Stimulated activated CD8-positive, alpha-beta memory T cell treated with anti-CD3 and anti-CD28 coated beads, Interleukin-4, amount 100 ng/mL, for 24 hours (primary cell): ENCODE measurements around the gene ZDHHC14.
"Not testable (repeated sequence)": the region's sequence is repeated elsewhere in the genome, so short reads cannot be mapped to it uniquely, and the experiment has no call there.

Experiments used
- DNase-seq: peaks from one replicate; pipeline ENCODE4 v3.0.0-alpha.2; 2020; ENCODE audit warnings: low read depth

Gene ZDHHC14

DNA sequence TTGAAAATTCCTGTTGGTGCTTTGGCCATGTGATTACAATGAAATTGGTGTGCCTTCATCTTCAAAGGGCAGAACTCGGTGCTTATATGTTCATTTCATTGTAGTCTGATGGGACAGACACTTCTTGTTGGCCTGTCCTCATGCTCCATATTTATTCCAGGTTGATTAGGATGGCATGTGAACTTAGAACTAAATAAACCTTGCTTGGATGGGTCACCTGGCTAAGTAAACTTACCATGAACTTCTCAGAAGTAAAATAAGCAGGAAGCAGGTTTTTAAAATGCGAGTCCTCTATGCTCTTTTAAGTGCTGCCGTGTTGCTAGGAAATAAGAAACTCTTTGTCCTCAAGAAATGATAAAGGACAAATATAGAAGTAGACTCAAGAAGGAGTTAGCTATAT lies 26.7 kb downstream of the ZDHHC14 start:
- no peak for DNase-seq

DNA sequence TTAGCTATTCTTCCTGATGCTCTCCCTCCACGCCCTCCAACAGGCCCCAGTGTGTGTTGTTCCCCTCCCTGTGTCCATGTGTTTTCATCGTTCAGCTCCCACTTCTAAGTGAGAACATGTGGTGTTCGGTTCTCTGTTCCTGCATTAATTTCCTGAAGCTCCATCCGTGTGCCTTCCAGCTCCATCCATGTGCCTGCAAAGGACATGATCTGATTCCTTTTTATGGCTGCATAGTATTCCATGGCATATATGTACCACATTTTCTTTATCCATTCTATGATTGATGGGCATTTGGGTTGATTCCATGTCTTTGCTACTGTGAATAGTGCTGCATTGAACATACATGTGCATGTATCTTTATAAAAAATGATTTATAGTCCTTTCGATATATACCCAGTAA lies 27.4 kb downstream of the ZDHHC14 start:
- DNase-seq: not testable (repeated sequence)

DNA sequence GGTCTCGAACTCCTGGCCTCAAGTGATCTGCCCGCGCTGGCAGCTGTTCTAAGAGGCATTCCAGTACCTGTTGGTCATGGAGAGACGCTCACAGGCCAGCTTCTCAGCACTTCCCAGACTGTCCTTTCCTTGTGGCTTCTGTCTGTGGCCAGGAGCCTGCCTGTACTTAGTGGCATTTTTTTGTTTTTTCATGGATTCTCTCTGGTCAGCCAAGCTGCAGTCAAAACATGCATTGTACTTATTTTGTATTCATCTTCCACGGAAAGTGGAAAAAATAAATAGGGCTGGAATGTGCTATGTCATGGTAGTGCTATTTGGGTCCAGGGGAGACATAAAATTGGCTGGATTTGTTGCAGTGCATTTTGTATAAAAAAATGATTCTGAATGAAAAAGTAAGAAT lies 29.1 kb downstream of the ZDHHC14 start:
- no peak for DNase-seq

DNA sequence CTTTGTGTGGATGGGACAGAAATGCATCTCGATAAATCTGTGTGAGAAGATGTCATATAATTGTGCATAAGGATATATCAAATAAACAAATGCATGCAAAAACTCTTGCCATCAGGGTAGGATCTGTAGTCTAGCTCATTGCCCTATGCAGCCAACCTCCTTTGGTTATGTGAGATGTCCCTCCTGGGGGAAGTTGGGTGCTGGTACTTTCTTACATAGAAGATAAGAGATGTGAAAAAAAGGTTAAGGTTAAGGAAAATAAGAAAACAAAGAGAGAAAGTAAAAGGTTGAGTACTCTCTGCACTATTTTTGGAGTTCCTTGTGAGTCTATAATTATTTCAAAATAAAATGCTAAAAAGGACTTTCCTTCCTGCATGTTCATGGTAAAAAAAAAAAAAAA lies 30.4 kb downstream of the ZDHHC14 start:
- DNase-seq: no peak

DNA sequence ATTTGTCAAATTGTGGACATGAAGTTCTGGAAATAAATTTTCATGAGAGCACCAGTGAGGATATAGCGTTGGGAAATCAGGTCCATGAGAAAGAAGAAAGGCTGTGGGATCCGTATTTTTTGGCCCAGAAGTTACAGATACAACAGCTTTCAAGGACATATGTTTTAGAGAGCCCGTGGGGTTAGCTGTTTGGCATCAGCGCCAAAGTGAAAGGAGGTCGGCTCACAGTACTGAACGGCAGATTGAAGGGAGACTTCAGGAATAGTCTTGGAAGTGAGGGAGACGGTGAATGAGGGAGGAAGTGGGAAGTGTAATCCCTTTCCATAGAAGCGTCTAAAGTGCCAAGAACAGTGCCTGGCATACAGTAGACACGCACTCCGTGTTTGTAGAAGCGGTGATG lies 31.8 kb downstream of the ZDHHC14 start:
- DNase-seq: no peak

DNA sequence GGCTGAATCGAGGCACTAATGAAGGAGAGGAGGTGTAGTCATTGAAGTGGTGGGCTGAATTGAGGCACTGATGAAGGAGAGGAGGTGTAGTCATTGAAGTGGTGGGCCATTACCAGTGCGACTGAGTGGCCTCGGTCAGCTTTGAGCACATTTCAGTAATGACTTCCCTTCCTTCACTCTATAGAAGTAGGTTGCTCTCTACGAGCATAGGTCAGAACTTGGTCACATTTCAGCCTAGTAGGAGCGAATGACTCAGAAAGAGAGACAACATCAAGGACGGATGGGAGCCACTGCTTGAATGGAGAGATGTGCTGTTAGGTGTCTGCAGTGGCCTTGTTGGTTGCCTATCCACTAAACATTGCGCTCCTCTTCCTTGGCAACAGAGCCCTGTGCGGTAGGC lies 39.5 kb downstream of the ZDHHC14 start:
- no peak for DNase-seq

DNA sequence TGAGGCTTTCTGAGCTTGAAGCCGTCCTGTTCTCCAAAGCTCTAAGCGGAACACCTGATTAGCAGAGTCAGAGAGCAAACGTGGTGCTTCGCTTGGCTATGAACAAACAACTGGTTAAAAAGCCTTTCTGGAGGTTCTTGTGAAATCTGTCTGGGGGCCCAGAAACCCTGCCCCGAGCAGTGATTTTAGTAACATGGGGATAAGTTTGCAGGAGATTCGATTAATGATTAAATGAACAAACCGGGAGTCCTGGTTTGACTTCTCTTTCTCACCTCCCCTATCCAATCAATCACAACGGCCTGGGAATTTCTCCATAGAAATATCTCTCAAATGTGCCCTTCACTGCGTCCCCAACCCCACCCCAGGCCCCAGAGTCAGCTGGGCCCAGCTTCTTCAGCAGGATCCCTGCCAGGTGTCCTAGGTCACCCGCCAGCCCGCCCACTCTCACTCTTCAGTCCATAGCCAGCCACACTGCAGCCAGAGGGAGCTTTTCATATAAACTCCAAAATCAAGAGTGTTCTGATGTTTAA lies 43.6 kb downstream of the ZDHHC14 start:
- DNase-seq: no peak

DNA sequence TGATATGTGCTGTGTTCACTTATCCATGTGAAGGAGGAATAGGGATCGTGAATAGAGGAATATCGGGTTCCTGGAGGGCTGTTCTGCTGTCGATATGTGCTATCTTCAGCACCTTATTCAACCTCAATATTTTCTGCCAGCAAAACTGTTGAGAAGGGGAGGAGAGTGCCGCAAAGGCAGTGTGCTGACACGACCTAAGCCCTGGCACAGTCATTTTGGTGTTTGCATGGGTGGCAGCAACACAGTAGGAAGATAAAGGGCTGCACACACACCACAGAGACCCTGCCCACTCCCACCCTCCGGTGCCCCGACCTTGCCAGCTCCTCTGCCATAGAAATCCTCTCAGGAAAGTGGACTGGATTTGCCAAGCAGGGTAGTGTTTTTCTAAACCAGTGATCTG lies 47.0 kb downstream of the ZDHHC14 start:
- no peak for DNase-seq

DNA sequence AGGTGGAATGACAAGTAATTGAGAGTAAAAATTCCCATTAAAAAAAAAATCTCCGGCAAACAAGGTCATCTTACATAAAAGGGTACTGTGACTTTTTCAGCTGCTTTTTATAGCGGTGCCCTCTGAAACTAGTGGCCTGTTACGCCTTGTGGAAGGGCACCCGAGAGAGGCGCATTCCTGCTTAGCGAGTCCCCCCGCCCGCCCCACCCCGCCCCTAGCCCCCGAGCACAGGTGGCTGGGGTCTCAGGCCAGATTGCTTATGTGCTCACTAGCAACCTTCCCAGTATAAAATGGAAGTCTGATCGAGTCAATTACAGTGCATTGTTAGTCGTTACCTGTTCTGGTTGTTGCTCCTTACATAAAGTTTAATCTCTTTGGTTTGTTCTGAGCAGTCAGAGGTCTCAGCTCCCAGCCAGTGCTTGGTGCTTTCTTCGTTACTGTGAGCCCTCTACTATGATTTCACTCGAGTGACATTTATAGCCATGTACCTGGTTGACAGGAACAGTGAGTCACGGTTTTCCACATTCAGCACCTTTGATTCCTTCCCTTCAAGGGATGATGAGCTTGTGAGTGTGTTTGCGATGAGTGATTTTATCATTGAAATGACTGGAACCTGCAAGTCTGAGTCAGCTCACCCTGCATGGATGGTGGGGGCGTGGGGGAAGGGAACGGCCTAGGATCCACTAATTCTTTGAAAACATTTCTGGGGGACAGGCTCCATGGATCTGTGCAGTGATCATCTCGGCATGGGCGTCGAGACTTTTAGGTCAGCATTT lies 47.6 kb downstream of the ZDHHC14 start:
- DNase-seq: peak; percentile 31

DNA sequence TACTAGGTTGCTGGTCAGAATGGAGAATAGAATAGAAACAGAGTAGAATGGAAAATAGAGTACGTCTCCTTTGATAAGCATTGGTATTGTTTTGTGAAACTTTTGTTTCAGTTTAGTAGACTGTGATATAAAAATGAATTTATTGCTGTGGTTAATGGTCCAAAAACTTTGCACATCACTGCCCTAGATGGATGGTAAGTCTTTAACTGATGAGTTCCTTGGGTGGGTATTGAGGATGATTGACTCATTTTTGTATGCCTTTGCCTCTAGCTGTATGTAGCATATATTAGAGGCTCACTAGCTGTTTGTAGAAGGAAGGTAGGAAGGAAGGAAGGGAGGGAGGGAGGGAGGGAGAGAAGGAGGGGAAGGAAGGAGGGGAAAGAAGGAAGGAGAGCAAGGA lies 48.3 kb downstream of the ZDHHC14 start:
- DNase-seq: no peak

DNA sequence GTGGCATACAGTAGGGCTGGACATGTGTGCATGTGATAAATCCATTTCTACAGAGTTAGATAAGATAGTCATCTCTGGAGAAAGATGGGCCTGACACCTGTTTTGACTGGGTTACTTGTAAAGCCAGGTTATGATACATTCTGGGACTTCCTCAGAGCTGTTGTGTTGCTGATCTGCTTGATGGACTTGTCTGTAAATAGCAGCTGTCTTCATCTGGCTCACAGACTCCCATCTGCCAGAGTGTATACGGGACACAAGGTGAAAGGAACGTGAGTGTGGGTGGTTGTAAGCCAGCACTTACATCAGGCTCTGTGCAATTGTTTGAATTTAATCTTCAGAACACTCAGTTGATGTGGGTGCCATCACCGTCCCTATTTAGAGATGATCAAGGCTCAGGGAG lies 49.8 kb downstream of the ZDHHC14 start:
- no peak for DNase-seq

DNA sequence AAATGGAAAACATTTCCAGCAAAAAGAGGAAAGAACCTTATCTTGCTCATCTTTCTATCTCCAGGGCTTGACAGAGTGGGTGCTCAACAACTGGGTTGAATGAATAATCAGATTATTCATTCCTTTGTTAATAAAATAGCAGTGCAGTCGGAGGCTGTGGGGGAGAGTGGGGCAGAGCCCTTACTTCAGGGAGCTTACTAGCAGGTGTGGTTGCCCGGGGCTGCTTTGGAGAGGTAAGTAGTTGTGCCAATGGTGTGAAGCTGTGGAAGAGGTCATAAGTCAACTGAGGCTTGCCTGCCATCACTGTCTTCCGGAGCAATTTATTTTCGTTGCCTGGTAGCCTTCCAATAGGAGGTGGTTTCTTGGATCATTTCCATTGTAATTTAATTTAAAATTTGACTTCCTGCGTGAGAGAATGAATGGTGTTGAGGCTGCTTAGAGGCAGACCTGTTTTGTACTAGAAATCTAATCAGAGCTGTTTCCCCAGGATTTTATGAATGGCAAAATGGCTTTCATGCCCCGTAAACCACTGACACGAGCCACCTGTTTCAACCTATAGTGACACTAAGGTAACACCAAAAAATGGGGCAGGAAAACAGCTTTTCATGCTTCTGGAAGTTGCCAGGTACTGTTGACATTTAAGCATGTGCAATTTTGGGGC lies 51.4 kb downstream of the ZDHHC14 start:
- DNase-seq: no peak

DNA sequence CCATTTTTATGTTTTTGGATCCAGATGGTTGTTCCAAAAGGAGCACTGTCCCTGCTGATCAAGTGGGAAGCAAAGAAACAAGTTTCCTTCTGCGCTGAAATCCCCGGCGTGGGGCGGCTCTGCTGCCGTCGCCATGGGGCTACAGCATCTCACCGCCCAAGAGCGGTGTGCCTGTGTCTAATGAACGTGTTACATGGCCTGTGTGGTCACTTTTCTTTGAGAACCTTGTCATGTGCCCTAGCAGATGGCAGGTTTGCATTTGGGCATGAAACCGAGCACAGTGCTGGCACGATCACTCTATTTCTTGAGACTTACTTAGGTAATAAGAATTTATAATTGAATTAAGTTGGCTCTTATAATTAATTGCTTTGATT lies 51.9 kb downstream of the ZDHHC14 start:
- DNase-seq: no peak

DNA sequence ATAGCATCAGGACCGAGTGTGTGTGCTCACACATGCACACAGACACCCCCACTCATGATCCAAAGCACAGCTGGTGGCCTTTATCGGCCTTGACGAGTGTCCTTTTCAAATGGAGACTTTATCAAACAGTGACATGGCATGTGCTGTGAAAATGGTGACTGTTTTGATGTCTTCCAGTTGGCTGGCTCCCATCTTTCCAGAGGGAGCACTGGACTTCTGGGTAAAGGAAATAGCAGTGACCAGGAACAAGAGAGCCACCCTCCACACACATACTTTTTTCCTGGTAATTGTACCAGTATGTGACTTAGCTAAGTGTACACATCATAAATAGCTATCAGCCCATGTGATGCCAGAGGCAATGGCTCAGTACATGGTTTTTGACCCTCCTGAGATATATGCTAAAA lies 52.7 kb downstream of the ZDHHC14 start:
- DNase-seq: no peak

DNA sequence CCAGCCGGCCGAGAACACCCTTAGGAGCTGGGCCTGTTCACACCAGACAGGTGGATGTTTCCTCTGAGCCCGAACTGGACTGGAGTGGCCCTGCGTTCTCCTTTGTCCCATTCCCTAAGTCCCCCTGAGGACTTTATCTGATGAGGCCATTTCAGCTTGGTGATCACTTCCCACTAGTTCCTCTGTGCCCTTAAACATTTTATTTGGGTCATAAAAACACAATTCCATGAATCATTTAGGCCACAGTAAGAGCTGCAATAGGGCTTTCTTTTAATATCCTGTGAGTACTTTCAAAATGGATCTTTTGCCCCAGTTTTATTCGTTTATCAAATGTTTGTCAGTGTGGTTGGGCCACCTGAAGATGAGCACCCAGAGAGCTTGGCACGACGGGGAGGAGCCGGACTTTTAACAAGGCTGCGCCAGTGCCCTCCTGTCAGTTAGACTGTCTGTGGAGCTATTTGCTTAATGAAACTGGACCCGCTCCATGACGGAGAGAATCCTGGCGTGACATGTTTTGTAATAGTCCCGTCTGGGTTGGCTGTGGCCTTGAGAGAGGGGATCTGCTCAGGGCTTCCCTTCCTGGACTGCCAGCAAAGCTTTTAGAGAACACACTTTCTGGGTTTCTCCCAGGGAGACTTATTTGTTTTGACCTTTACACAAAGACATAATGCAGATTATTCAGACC lies 53.5 kb downstream of the ZDHHC14 start:
- DNase-seq: no peak

DNA sequence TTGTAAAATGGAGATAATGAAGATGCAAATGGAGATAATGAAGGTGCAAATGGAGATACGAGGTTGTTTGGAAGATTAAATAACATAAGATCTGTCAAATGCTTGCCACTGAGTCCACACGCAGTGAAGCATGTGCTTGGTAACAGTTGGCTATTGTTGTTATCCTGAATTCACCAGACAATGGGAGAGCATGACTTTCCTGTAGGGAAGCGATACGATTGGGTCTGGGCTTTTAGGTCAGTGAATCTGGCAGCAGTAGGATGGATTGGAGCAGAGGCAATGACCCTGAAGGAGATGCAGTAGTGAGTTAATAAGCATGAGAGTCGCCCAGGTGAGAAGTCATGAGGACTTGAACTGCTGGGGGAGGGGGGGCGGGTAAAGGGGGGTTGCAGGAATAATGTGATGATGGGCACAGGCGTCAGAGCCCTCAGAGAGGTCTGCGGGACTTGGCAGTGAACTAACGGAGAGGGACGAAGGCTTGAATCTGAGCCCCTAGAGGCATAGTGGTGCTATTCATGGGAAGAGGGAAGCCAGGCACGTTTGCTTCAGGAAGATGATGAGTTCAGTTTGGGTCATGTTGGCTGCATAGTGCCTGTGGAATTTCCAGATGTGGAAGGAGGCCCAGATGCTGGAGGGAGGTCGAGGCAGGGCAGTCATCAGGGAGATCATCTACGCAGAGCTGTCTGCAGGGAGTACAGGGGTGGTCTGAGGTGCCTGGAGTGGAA lies 55.4 kb downstream of the ZDHHC14 start:
- DNase-seq: no peak

DNA sequence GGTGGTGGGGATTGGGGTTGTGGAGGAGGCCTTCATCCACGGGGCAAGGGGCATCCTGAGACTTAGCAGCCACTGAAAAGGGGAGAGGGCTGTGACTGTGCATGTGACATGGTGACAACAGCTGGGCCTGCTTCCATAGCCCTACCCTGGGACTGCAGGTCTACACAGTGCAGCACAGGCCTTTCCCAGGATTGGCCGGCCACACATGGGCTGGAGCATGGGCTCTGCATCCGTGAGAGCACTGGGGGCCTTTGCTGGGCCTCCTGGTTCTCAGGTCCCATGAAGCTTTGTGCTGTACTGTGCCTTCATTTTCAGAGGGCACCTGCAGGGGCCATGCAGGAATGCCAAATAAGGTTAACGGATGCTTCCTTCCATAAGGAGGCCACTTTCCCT lies 56.0 kb downstream of the ZDHHC14 start:
- no peak for DNase-seq

DNA sequence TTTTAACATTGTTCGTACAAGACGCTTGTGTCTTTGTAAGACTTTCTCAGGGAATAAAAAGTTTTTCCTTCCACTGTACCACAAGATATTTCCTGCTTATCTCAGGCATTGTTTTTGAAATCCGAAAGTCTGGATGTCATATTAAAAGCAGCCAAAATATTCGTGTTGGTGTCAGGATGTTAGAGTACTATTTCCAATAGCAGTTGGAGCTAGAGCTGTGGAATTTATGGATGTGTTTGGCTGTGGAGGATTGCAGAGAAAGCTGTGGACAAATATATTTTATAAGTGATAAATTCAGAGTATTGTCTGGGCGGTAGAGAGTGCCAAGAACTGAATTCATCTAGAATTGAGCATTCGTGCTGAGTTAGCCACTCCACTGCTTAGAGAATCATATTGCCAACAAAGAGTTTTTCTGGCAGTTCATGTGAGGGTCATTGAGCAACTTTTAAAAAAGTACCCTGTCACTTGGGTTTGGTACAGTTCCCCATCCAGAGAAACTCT lies 57.7 kb downstream of the ZDHHC14 start:
- DNase-seq: no peak

DNA sequence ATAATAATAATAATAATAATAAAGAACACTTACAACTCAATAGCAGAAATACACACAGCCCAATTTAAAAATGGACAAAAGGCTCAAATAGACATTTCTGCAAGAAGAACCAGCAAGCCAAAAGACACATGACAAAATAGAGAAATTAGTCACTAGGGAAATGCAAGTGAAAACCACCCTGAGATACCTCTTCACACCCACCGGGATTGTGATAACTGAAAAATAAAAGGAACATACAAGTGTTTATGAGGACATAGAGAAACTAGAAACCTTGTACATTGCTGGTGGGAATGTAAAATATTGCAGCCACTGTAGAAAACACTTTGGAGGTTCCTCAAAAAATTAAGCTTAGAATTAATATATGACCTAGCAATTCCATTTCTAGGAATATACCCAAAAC lies 59.2 kb downstream of the ZDHHC14 start:
- DNase-seq: no peak

DNA sequence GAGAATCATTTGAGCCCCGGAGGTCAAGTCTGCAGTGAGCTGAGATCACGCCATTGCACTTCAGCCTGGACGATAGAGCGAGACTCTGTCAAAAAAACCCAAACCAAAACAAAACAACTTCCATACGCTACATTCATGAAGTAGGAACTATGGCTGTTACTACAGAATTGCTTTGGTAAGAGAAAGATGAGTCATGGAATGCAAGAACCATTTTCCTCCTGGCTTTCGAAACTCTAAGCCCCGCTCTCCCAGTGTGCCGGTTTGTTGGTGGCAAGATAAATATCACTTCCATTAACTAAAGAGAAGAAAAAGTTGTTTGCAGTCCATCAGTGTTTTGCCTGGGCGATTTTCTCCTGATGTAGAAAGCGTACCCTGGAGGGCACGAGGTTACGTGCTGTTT lies 61.3 kb downstream of the ZDHHC14 start:
- no peak for DNase-seq

DNA sequence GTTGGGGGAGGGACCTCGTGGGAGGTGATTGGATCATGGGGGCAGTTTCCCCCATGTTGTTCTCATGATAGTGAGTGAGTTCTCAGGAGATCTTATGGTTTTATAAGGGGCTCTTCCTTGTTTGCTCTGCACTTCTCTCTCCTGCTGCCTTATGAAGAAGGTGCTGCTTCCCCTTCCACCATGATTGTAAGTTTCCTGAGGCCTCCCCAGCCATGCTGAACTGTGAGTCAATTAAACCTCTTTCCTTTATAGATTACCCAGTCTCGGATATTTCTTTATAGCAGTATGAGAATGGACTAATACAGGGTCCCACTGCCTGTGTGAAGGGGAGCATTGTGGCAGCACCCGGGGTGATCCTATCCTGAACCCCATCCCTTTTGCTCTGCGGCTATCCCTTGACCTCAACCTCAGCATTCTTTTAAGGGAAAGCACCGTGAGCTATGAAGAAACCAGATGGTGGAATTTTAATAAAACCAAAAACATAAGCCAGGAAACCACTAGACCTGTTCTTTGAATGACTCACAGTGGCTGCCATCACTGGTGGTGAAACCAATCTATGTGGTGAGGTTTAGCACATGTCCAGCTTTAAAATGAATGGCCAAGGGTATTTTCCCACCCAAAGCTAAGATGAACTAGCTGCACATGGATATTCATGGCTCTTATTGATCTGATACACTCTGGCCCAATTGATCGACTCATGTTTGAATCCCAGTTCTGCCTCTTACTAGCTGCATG lies 62.2 kb downstream of the ZDHHC14 start:
- no peak for DNase-seq
